PC-9 (cell line): ENCODE measurements around the gene S1PR5. TPM values are rescaled to one million over a fixed set of nuclear protein-coding genes. Genes with fewer than 3 reads are reported as not detected.

Experiments used
- BruUV-seq: library from RNA; stranded (reverse); fragments of 400-500 nt; replicated peaks from 2 replicates; lab custom pipeline; 2021; lab: Mats Ljungman, UMichigan
- CTCF ChIA-PET: fragments of 300-600 bp; sonication (Branson Sonifier 250); formaldehyde crosslinking; loops from one replicate; lab custom pipeline; 2022; ENCODE audit warnings: antibody characterized with exemption; lab: Charles Lee
- POLR2A ChIA-PET: fragments of 300-600 bp; sonication (Branson Sonifier 250); formaldehyde crosslinking; loops from one replicate; lab custom pipeline; 2022; ENCODE audit warnings: antibody characterized with exemption; ENCODE audit not compliant: unreplicated experiment; lab: Charles Lee
- DNase-seq, 2 experiments: peaks; one replicate each; pipeline versions ENCODE4 v3.0.0 to v3.0.0-alpha.2; 2015 to 2022; ENCODE audit warnings: mixed read lengths in 1 of 2
- H2AFZ ChIP-seq: fragments of 200-600 bp; sonication (generic); 2 replicates; pipeline ENCODE4 v1.8.1; 2017; ENCODE audit warnings: antibody characterized with exemption
- H3F3A ChIP-seq: fragments of 200-600 bp; sonication (generic); 2 replicates; pipeline ENCODE4 v1.8.1; 2017; ENCODE audit warnings: antibody characterized with exemption, mild to moderate bottlenecking, low read depth; ENCODE audit not compliant: insufficient read depth
- H3K27ac ChIP-seq: fragments of 200-600 bp; sonication (generic); 2 replicates; pipeline ENCODE4 v1.6.1; 2016; ENCODE audit warnings: mixed run types
- H3K27me3 ChIP-seq: fragments of 200-600 bp; sonication (generic); 2 replicates; pipeline ENCODE4 v1.6.1; 2016; ENCODE audit warnings: low read depth, mixed run types; ENCODE audit not compliant: insufficient read depth
- H3K36me3 ChIP-seq: fragments of 200-600 bp; sonication (generic); 2 replicates; pipeline ENCODE4 v1.6.1; 2016; ENCODE audit warnings: low read depth, mixed run types
- H3K4me1 ChIP-seq: fragments of 200-600 bp; sonication (generic); replicated peaks from 2 replicates; pipeline ENCODE4 v1.6.1; 2016; ENCODE audit warnings: mixed run types; ENCODE audit not compliant: insufficient read depth
- H3K4me2 ChIP-seq: fragments of 200-600 bp; sonication (generic); 2 replicates; pipeline ENCODE4 v1.6.1; 2017; ENCODE audit warnings: mixed run types
- H3K4me3 ChIP-seq: fragments of 200-600 bp; sonication (generic); 2 replicates; pipeline ENCODE4 v1.6.1; 2016; ENCODE audit warnings: mixed run types
- H3K79me2 ChIP-seq: fragments of 200-600 bp; sonication (generic); 2 replicates; pipeline ENCODE4 v1.6.1; 2017; ENCODE audit warnings: low read depth, mixed run types
- H3K9me2 ChIP-seq: fragments of 200-600 bp; sonication (generic); 2 replicates; pipeline ENCODE4 v1.8.1; 2017; ENCODE audit warnings: mild to moderate bottlenecking; ENCODE audit not compliant: insufficient read depth
- H3K9me3 ChIP-seq: fragments of 200-600 bp; sonication (generic); 2 replicates; pipeline ENCODE4 v1.8.1; 2016; ENCODE audit warnings: low read depth; ENCODE audit not compliant: insufficient read depth
- H4K20me1 ChIP-seq: fragments of 200-600 bp; sonication (generic); 2 replicates; pipeline ENCODE4 v1.8.1; 2017; ENCODE audit not compliant: insufficient read depth
- CTCF ChIP-seq: fragments of 200-600 bp; sonication (generic); conservative IDR thresholded peaks from 2 replicates; pipeline ENCODE4 v1.6.1; 2017; ENCODE audit warnings: mixed run types, antibody characterized with exemption, mild to moderate bottlenecking, moderate library complexity
- EZH2 ChIP-seq: fragments of 200-600 bp; sonication (generic); IDR thresholded peaks from 2 replicates; pipeline ENCODE4 v1.8.0; 2017; ENCODE audit warnings: antibody characterized with exemption, low read depth
- intact Hi-C: fragments of 100-400 bp; cut with micrococcal nuclease; formaldehyde crosslinking; loops from one replicate; pipeline ENCODE4 v1.10.0; 2022; ENCODE audit not compliant: unreplicated experiment
- total RNA-seq: library from RNA; stranded (reverse); gene quantifications from 2 replicates; pipeline ENCODE4 v1.2.3, GENCODE V29; 2021

The S1PR5 gene
- total RNA-seq, 1 experiment from 2014 or later, result 9.5 TPM

- 0 out of 2 replicates have a peak, but pooled peaks cover 3% of the 10 kb centered on the region for H3K79me2 ChIP-seq
- no peaks in the 10 kb centered on the region for H3K27me3 ChIP-seq
- peaks cover 37% of the 10 kb centered on the region for H3F3A ChIP-seq
- H3K9me3 ChIP-seq, result no peaks in the 10 kb centered on the region
- no peak overlapping the region for H3K4me3 ChIP-seq
- ChIA-PET CTCF (no interaction called here), POLR2A (no interaction called here)
- no peaks in the 10 kb centered on the region for H3K9me2 ChIP-seq
- no peaks in the 10 kb centered on the region for H3K4me1 ChIP-seq
- H3K27ac ChIP-seq, result no peak overlapping the region
- DNase-seq, result no peak
- H3K4me2 ChIP-seq, result no peak overlapping the region
- no peaks in the 10 kb centered on the region; the same call in 1 of the 2 replicates for H4K20me1 ChIP-seq
- intact Hi-C loops, result no loop called here
- no TSS peak for BruUV-seq
- H3K36me3 ChIP-seq, result peaks cover 11% of the 10 kb centered on the region; the same call in 1 of the 2 replicates
- H2AFZ ChIP-seq, result no peak overlapping the region
- no peak for TF ChIP-seq EZH2
- TF ChIP-seq CTCF, result no peak
Observed at GRCh38 chr19:10550336-10550735, 33.1 kb upstream of the S1PR5 start.

GRCh38 chr19:10549733-10550132 lies 32.5 kb upstream of the S1PR5 start:
- Histone ChIP-seq H3K79me2 (0 out of 2 replicates have a peak, but pooled peaks cover 6% of the 10 kb centered on the region), H3K27me3 (no peaks in the 10 kb centered on the region), H3K4me1 (peaks cover 3% of the 10 kb centered on the region; the same call in 1 of the 2 replicates), H3K36me3 (0 out of 2 replicates have a peak, but pooled peaks cover 8% of the 10 kb centered on the region), H3K4me2 (no peak overlapping the region), H3K27ac (no peak overlapping the region), H3K4me3 (no peak overlapping the region), H3F3A (peaks cover 36% of the 10 kb centered on the region), H4K20me1 (no peaks in the 10 kb centered on the region; the same call in 1 of the 2 replicates), H3K9me3 (no peaks in the 10 kb centered on the region), H2AFZ (no peak overlapping the region), H3K9me2 (no peaks in the 10 kb centered on the region)
- POLR2A ChIA-PET, result no interaction called here
- DNase-seq, result no peak
- intact Hi-C loops, result no loop called here
- no peak for TF ChIP-seq CTCF
- no peak for TF ChIP-seq EZH2
- CTCF ChIA-PET, result no interaction called here
- no TSS peak for BruUV-seq

GRCh38 chr19:10548746-10549276 lies 31.6 kb upstream of the S1PR5 start:
- H3K9me2 ChIP-seq, result no peaks in the 10 kb centered on the region
- no peaks in the 10 kb centered on the region; the same call in 1 of the 2 replicates for H4K20me1 ChIP-seq
- peaks cover 10% of the 10 kb centered on the region for H3K79me2 ChIP-seq
- no peaks in the 10 kb centered on the region for H3K9me3 ChIP-seq
- peaks cover 28% of the 10 kb centered on the region; the same call in 1 of the 2 replicates for H3F3A ChIP-seq
- intact Hi-C loops, result no loop called here
- DNase-seq, result no peak
- ChIA-PET POLR2A (no interaction called here), CTCF (no interaction called here)
- TF ChIP-seq CTCF, result no peak
- TF ChIP-seq EZH2, result no peak
- H3K4me1 ChIP-seq, result peaks cover 6% of the 10 kb centered on the region; the same call in 1 of the 2 replicates
- H3K4me3 ChIP-seq, result no peak overlapping the region
- H3K4me2 ChIP-seq, result no peak overlapping the region
- no TSS peak for BruUV-seq
- H3K36me3 ChIP-seq, result 0 out of 2 replicates have a peak, but pooled peaks cover 8% of the 10 kb centered on the region
- no peak overlapping the region for H2AFZ ChIP-seq
- no peaks in the 10 kb centered on the region for H3K27me3 ChIP-seq
- H3K27ac ChIP-seq, result no peak overlapping the region
